NCI-H524 (cell line): ENCODE data around the gene SLC41A1.

Experiments used
- DNase-seq, 2 experiments: peaks; one replicate each; lab custom pipeline; 2025; lab: John Stamatoyannopoulos, UW

Gene SLC41A1

DNA sequence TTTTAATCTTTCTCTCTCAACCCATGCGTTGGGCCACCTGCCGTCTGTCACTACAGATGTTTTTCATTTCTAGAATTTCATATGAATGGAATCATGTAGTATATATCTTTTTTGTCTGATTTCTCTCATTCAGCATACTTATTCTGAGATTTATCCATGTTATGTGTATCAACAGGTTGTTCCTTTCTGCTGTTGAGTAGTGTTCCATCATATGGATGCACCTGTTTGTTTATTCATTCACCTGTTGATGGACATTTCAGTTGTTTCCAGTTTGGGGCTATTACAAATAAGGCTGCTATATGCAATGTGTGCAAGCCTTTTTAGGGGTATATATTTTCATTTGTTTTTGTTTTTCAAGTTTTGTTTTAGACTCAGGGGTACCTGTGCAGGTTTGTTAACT lies 9.4 kb upstream of the SLC41A1 start:
- no peak for DNase-seq

DNA sequence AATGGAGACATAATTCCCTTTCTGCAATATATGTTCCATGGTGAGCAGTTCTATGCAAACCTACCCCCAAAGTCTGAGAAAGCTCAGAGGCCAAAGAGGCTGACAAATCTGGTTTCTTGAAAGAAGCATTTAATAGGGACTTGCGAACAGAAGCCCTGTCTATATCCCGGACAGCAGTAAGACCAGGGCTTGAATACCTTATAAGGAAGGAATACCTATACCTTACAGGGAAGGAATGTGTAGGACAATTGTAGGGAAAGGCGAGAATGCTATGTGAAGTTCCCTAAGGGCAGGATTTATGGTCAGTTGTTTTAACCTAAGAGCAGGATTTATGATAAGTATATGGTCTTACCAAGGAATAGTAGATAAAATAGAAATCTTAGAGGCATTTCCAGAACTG lies 5.0 kb upstream of the SLC41A1 start:
- DNase-seq, result no peak

DNA sequence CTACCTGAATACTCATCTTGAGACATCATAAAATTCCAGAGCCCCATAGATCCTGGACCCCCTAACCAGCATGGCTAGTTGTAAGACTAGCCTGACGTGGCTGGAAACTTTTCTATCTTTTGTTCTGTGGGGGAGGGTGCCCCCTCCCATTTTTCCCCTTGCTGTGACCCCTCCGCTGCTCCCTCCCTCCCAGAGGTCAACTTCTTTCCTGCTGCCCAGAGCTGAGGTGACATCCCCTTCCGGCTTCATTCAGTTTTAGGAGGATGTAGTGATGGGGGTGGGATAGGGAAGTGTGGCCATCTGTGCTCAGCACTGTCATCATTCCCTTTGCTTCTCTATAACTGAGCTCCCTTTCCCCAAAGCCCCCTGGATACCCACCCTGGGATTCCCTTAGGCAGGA lies 4.4 kb upstream of the SLC41A1 start:
- DNase-seq, result no peak

DNA sequence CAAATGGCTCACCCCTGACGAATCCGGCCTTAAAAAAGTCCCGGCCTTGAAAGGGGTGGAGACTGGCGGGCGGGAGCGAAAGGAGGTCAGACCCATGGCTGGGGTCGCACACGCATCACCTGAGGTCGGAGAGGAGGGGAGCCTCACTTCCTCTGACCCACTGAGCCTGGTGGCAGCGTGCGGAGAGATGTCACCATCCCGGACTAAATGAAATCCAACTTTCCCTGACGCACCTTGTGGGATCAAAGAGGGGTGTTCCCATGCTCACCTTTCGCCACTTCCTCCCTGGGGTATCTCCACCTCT lies 709 bp upstream of the SLC41A1 start:
- DNase-seq, result peak in 1 of 2 experiments; percentile 32

DNA sequence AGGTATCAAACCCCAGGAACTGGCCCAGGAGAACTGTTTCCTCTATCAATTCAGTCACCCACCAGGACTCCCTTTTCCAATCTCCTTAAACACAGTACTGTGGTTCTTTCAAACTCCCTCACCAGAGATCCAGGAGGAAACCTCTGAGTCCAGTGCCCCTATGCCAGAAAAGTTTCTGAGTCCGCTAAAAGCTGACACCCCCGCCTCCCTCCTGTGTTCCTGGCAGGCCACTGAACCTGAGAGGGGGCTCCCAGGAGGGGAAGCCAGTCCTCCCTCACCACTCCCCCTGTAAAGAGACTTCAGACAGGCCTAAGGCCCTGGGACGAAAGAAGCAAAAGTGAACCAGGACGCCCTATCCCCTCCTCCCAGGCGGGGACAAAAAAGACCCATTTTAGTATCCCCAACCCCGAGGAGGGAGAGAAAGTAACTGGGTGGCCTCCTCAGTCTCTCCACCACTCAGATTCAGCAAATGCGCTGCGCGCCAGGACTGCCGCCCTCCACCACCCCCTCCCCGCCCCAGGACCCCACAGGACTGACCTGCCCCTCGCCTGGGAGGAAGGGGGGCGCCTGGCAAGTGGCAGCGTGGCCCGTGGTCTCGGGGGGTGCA lies 624 bp downstream of the SLC41A1 start:
- DNase-seq, result peak in 1 of 2 experiments; percentile 20

DNA sequence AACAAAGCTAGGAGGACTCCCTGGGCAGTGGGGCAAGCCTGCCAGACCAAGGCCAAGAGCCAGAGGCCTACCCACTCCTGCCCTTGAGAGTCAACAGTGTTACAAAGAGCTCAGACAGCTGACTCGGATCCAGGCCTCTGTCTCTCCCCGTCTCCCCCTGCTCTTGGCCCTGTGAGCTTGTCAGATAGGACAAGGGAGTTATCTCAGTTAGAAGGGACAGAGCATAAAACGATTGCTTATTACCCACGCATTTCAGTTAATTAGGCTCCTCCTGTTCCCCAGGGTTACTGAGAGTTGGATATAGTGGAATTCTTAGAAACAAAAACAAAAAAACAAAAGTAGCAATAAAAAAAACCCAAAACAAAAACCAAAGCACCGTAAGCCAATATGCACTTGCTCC lies 1.3 kb downstream of the SLC41A1 start:
- DNase-seq, result no peak

DNA sequence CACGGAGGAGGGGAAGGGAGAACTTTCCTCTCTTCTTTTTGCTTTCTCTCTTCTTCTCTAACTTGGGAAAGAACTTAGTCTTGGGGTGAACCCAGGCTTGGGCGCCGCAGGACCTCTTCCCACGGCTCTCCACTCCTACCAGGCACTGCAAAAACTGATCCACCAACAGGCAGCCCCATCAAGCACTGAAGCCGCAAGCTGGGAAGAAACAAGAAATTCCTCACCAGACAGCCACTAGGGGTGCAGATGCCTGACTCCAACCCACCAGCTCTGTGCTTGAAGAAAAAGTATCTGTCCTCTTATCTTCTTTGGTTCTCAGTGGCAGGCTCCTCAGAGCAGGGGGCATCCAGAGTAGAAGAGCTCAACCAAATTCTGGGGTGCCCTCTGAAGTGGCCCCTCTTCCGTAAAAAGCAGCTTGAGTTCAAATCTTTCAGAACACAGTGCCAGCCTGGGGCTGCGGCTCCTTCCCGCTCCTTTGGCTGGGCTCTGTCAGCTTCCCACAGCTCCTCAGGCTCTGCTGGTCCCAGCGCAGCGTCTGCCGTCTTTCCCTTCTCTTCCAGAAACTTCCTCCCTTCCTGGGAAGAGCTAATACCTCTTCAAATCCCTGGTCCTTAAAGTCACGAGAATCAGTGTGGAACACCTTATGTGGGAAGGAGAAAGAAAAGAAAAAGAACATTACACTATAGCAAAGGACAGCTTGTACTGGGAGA lies 2.4 kb downstream of the SLC41A1 start:
- no peak for DNase-seq

DNA sequence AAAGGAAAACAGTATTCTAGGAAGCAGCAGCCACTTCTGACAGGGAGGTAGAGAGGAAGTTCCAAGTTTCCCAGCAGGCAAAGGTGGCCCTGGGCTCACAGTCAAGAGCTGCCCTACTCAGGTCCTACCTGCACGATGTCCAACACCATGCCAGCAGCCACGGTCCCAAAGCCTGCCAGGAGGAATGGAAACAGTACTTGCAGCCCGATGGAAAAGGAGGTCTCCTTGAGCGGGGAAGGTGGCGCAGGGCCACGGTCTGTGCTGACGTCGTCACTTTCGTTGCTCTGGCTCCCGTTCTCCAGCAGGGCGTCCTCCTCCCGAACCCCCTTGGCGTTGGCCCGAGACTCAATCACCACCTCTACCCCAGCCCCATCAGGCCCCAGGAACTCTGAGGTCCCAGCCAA lies 3.1 kb downstream of the SLC41A1 start:
- DNase-seq, result no peak

DNA sequence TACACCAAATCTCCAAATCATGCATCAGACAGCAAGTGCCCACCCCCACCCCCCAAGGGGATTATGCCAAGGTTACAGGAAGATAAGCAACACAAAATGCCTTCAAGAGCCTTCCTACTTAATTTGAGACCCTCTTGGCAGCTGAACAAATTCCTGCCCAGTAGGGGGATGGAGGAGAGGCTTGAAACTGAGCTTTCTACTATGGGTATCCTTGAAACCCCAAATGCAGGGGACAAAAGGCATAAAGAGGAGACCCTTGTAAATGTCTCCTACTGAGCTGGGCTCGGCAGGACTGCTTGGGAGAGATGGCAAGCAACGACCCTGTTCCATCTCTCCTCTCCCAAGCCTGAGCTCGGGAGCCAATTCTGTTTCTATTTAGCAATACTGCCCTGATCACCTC lies 3.5 kb downstream of the SLC41A1 start:
- DNase-seq, result peak in 1 of 2 experiments; percentile 11

DNA sequence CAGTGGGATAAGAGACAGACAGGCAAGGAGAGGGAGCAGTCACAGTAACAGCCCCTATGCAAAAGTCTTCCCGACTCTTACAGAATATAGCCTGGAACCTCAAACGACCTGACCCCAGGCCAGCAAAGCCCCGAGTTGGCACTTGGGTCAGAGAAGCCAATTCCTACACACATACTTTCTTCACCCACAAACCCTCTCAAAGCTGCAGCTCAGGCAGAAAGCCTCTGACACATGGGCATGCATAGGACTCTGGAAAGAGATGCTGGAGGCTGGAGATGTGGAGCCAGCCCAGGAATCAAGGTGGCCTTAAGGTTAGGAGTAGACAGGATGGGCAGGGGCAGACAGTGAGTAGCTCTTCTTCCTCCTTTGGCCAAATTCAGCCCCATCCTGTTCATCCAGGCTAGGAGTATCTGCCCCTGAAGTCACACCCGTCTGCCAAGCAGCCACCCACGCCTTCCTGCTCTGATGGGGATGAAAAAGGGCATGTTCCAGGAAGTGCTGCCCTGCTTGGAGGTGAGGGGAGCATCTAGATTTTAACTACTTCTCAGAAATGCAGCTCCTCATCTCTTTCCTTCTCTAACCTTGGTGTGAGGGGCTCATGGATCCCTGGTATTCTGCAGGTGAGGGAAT lies 7.8 kb downstream of the SLC41A1 start:
- DNase-seq, result no peak

DNA sequence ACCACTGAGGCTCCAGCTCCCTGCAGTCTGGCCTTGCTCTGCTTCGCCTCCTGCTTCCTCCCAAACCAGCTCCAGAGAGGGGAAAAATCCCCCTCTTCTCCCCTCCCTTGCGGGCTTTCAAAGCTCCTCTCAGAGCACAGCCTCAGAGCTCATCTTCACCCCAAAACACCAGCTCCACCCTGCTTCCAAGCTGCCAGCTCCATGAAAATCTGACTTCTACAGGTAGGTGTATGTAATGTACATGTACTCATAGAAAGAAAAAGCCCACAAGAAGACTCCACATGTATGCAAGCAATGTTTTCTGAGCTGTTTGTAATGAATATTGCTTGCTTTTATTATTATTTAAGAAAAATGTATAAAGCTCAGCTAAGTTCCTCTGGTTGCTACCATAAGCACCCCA lies 8.4 kb downstream of the SLC41A1 start:
- DNase-seq, result no peak

DNA sequence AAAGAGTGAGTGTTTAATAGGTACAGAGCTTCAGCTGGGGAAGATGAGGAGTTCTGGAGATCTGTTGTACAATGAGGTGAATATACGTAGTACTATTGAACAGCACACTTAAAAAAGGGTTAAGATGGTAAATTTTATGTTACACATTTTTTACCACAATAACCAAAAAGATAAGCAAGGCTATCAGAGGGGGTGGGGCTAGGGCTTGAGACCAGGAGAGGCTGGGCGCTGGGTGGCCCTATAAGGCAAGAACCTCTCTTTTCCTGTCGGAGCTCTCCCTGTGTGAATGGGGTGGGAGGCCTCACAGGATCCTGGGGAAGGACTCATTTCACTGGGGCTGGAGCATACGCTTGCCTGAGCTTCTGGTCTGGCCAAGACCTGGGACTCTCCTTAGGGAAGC lies 9.0 kb downstream of the SLC41A1 start:
- DNase-seq, result no peak

DNA sequence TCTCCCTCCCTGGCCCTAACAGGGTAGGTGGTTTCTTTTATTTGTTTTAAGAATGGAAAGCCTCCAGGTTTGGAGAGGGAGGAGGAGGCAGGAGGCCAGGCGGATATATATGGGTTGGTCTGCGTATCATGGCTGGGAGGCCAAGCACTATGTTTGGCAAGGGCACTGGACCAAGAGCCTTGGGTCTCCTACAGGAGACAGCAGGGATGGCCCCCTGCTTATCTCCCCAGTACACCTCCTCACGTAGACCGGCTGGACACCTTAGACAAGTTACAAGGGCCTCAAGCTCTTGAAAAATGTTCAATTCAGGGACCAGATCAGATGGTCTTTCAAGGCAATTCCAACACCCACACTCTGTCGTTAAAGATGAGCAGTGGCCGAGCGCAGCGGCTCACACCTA lies 10.9 kb downstream of the SLC41A1 start:
- no peak for DNase-seq

DNA sequence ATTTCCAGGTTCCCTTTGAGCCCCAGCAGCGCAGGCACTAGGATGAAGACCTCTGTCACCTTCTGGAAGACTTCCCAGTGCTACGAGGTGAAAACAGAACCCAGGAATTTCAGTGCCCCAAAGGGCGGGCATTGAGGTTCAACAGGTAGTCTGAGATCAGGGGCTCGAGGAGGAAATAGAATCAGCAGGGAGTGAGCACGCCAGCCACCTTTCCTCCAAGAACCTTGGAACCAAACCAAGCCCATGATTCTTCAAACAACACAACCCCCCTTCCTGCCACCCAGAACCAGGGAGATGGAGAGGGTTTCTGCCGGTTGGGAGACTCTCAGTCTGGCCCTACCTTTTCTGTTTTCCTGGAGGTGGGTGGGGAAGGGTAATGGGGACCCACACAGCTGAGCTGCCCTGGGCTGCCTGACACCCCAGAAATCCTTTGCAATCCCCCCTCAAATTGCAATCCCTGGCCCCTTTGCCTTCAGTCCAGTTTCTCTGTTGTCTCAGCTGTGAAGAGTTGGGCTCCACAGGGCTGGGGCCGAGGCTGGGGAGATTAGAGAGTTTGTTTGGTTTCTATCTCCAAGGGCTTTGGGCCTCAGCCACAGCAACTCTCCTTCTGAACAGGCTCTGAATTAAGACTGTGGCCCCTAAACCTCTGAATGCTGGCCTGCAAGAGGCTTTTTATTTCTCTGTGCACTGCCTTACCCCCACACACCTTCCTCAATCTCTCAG lies 11.9 kb downstream of the SLC41A1 start:
- DNase-seq, result no peak

DNA sequence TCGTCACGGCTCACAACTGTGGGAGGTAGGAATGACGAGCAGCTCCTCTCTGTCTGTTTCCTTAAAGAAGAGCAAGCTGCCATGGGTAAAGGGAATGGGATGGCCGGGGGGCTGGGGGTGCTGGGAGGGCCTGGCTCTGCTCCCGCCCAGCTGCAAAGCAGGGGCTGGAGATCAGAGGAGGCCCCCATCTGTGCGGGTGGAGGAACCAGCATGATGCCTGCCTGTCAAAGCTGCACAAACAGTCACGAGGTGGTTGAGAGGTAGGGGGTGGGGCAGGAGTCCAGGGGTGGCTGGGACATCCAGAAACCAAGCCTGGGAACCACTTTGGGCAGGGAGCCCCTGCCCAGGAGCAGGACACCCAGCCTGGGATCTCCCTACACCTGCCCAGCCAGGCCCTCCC lies 12.6 kb downstream of the SLC41A1 start:
- no peak for DNase-seq

DNA sequence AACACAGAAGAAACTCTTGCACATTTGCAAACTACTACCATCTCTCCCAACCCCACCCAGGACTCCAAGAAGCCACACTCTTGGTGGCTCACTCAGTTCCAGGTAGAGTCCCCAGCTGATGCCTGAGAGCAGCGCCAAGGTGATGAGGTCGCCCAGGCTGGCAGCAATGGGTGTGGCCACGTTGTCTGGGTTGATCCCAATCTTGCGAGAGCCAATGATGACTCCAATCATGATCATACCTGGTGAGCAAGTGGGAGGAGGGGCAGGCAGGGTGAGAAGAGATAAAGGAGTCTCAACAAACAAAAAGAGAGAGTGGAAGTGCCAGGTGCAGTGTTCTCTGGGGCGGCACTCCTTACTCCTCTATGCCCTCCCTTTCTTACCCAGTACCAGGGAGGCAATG lies 14.4 kb downstream of the SLC41A1 start:
- DNase-seq, result no peak

DNA sequence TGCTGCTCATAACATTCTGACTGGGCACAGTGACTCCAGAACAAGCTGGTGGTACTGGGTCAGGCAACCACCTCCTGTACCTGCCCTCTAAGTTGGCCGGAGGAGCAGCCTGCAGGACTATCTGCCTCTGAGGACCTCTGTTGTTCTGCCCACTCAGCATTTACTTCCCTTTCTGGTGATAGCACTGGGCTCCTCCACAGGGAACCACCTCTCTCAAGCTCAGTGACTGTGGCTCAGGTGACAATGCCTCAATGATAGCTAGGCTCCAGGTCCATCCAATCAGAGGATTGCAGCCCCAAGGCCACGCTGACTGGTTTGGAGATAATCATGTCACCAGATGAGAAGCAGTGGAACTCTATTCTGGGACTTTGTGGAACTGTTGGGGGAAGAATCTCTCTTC lies 15.8 kb downstream of the SLC41A1 start:
- no peak for DNase-seq

DNA sequence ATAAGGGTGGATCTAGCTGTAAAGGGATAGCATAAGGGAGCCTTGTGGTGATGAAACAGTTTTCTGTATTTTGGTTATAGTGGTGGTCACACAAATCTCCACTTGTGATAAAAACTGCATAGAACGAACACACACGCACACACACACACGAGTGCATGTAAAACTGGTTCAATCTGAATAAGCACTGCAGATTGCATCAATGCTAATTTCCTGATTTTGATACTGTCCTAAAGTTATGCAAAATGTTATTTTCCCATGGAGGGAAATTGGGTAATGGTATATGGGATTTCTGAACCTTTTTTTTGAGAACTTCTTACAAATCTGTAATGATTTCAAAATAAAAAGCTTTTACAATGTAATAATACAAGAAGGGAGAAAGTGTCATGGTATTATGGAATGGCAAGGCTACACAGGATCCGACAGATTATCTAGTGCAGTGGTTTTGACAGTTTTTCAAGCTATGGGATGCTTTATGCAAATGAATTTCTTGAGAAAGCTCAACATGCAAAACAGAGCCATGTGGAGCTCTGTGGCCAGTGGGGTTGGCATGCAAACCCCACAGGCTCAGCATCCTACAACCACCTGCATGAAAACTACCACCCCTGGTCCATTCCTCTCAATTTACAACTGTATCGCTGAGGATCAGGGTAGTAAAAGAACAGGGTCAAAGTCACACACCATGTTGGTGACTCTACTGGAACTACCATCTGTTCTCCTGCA lies 18.8 kb downstream of the SLC41A1 start:
- no peak for DNase-seq

DNA sequence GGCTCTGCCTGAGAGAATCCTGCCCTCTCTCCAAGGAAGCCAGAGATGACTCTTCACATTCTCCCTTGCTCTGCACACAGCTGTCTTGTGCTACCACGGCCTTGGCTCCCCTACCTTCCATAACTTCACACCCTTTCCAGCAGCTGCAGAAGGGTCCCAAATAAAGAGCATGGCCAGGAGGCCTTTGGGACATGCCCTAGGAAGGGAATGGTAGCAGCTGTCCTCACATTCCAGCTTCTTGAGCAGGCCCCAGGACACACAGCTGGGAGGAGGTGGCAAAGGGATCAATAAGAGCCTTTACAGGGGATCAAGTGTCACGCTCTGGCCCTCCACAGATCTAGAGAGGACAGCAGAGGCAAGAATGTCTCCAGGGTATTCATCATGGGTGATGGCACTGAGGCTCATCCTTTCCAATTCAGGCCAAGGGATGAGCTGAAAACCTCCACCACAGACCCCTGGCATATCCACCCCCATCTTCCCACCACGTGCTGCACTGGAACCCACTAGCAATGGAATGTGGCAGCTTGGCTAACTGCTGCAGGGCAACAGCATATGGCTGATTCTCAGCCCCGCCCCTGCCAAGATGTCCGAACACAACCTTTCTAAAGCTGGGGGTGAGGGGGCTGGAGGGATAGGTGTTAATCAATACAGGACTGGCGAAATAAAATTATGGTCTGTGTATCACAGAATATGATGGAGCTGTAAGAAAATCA lies 19.9 kb downstream of the SLC41A1 start:
- peak; percentile 35 to 49 for DNase-seq

DNA sequence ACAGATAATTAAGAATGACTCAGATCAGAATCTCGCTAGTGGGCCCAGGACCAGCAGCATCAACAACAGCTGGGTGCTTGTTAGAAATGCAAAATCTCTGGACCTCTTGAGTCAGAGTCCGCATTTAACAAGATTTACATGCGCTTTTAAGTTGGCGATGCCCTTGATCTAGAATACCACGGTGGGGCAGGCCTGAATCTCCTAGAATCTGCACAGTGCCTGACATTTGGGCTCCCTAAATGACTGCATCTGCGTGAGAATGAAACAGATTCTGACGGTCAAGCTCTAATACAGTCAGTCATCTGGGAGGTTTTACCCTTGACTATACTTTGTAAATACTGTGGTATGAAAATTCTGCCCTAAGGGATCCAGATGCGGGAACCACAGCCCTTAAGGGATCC lies 20.5 kb downstream of the SLC41A1 start:
- DNase-seq, result peak; percentile 5 to 28

DNA sequence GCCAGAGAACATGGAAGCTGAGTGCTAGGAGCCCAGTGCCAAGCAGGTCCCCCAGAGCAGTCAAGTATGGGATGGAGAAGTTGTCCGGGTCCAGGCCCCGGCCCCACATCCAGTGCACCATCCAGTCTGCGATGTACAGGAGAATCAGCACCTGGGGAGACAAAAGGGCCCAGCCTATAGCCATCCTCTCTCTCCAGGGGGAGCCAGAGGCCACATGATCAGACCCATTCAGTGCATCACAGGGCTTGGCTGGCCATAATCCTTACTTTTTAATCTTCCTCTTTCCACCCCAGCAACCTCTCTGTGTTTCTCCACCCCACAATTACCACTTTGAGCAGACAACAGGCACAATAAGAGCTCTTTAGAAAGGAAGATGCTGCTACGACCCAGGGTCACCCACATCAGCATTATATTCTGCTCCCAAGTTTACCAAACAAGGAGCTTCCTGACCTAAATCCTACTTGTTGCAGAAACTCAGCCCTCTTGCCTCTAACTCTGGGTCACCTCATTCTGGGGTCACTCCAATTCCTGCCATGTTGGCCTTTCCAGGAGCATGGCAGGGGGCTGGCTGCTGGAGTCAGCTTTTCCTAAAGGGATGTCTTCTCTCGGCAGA lies 21.3 kb downstream of the SLC41A1 start:
- peak; percentile 6 to 66 for DNase-seq
